Esophagus (tissue), 2 donors: ENCODE measurements around the gene TPPP. TPM values are rescaled to one million over a fixed set of nuclear protein-coding genes. Genes with fewer than 3 reads are reported as not detected.

Source experiments
- H3K27ac ChIP-seq, 2 donors: one replicate each; pipeline ENCODE4 v1.5.1; 2013; ENCODE audit warnings: low read depth in 2 of 2, mild to moderate bottlenecking in 2 of 2, inconsistent platforms in 1 of 2, low read length in 1 of 2, moderate library complexity in 1 of 2
- H3K27me3 ChIP-seq, 2 donors: one replicate each; pipeline ENCODE4 v1.6.1; 2013; ENCODE audit warnings: low read length in 2 of 2, control low read depth in 1 of 2, mild to moderate bottlenecking in 1 of 2; ENCODE audit not compliant: insufficient read depth in 2 of 2, control insufficient read depth in 1 of 2
- H3K36me3 ChIP-seq, 2 donors: one replicate each; pipeline ENCODE4 v1.6.1; 2013; ENCODE audit warnings: low read length in 1 of 2; ENCODE audit not compliant: control insufficient read depth in 2 of 2, insufficient read depth in 2 of 2
- H3K4me1 ChIP-seq, 2 donors: one replicate each; pipeline ENCODE4 v1.6.1; 2013; ENCODE audit warnings: low read length in 1 of 2; ENCODE audit not compliant: control insufficient read depth in 2 of 2, insufficient read depth in 2 of 2
- H3K4me3 ChIP-seq, 2 donors: one replicate each; pipeline ENCODE4 v1.5.1; 2013; ENCODE audit warnings: low read length in 2 of 2, mild to moderate bottlenecking in 2 of 2, low read depth in 1 of 2, moderate library complexity in 1 of 2
- H3K9me3 ChIP-seq, 2 donors: one replicate each; pipeline ENCODE4 v1.6.1; 2013; ENCODE audit warnings: mild to moderate bottlenecking in 2 of 2, low read depth in 1 of 2, low read length in 1 of 2, moderate library complexity in 1 of 2; ENCODE audit not compliant: control insufficient read depth in 2 of 2, insufficient read depth in 1 of 2
- WGBS, 2 donors: extraction: QIAGEN DNeasy Blood & Tissue Kit; methylation state at CpG; one replicate each; pipeline ENCODE4 v1.1.7; 2013; 5-methylcytosine and 5-hydroxymethylcytosine counted together
- polyA plus RNA-seq, 2 donors: library from polyadenylated mRNA; stranded (reverse); fragments of 200-250 nt; gene quantifications; one replicate each; pipeline ENCODE4 v1.2.3, GENCODE V29; 2013
- donor health status: healthy with polysubstance abuse.
- donor health status: Bipolar disorder and iron deficiency.

The TPPP gene
- polyA plus RNA-seq, 2 donors = 1.7 to 2.7 TPM

DNA sequence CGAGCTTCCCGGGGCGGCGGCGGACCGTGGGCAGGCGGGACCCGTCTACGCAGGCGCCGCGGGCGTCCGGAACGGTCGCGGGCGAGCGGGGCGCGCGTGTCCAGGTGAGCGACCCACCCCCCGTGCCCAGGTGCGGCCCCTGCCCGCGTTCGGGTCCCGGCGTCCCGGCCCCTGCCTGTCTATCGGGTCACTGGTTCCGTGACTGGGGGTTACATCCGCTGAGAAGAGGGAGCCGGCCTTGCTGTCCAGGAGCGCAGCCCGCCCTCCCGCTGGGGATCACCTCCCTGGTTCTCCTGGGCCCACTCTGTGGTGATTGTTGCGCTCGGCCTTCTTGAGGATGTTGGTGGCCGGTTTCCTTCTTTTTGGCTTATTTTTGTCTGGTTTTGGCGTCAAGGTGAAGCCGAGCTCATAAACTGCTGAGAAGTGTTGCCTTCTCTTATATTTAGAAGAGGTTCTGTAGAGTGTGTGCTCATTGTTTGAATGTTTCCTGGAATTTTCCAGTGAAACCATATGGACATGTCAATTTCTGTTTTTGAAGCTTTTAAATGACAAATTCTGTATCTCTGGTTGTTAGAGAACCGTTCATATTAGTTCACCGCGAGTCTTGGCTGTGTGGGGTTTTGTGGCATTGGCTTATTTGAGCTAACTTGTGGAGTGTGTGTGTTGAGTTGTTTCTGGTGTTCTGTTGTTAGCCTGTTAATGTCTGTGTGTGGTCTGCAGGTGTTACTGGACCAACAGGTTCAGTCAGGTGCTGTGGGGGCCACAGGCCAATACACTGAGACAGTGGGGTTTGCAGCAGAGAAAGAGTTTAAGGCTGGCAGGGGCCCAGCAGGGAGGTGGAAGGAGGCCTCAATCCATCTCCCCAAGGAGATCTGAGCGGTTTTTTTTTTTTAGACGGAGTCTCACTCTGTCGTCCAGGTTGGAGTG, 80.4 kb downstream of the TPPP start:
- H3K27me3 ChIP-seq = no peaks in the 10 kb centered on the region
- no peaks in the 10 kb centered on the region for H3K9me3 ChIP-seq
- peak overlapping the region; percentile 60 to 65 for H3K4me3 ChIP-seq
- H3K4me1 ChIP-seq = peaks cover 0 to 11% of the 10 kb centered on the region in 2 donors
- peaks cover 0 to 2% of the 10 kb centered on the region in 2 donors for H3K36me3 ChIP-seq
- 12 to 14% methylated on average over 43 to 49 of the region's 49 CpGs for WGBS, 2 donors
- peak overlapping the region; percentile 66 to 68 for H3K27ac ChIP-seq

DNA sequence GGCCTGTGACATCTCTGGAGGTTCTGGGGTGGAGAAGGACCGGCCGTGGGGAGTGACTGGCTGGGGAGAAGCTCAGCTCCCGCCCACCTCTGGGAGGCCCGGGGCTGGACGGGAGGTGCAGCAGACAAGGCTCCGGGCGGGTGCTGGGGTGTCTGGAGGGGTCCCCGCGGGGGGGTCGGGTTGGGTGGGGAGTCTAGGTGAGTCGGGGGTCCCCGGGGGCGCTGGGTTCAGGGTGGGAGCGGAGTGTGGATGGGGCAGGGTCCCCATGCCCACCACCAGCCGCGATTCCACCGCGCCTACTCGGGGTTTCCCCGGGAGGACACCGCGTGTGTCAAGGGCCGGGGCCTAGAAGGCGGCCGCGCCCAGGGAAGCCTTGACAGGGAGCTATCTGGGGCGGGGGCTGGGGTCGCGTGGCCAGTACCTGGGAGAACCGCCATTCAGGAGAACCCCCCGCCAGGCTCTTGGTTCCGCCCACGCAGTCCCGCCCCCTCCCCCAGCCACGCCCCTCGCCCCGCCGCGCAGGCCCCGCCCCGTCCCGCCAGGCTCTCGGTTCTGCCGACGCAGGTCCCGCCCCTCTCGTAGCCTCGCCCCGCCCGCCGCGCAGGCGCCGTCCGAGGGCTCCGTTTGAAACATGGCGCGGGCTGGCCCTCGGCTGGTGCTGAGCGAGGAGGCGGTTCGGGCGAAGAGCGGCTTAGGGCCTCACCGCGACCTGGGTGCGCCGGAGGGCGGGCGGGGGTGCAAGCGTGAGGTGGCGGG, 81.2 kb downstream of the TPPP start, which contains the start of gene CEP72:
TSS of gene CEP72 (plus strand) at position 610 of the 756 bp plus-strand sequence. CDS start at position 632, 22 bp downstream.
- H3K4me3 ChIP-seq = peak within 1 kb of the TSS; percentile 60 to 73
- WGBS, 2 donors = 1 to 2% methylated on average over 62 to 72 of the region's 72 CpGs
- no peaks in the 10 kb centered on the region for H3K9me3 ChIP-seq
- H3K27ac ChIP-seq = peak within 1 kb of the TSS; percentile 66 to 70
- peaks cover 0 to 11% of the 10 kb centered on the region in 2 donors for H3K4me1 ChIP-seq
- peaks cover 0 to 2% of the 10 kb centered on the region in 2 donors for H3K36me3 ChIP-seq
- H3K27me3 ChIP-seq = no peaks in the 10 kb centered on the region

DNA sequence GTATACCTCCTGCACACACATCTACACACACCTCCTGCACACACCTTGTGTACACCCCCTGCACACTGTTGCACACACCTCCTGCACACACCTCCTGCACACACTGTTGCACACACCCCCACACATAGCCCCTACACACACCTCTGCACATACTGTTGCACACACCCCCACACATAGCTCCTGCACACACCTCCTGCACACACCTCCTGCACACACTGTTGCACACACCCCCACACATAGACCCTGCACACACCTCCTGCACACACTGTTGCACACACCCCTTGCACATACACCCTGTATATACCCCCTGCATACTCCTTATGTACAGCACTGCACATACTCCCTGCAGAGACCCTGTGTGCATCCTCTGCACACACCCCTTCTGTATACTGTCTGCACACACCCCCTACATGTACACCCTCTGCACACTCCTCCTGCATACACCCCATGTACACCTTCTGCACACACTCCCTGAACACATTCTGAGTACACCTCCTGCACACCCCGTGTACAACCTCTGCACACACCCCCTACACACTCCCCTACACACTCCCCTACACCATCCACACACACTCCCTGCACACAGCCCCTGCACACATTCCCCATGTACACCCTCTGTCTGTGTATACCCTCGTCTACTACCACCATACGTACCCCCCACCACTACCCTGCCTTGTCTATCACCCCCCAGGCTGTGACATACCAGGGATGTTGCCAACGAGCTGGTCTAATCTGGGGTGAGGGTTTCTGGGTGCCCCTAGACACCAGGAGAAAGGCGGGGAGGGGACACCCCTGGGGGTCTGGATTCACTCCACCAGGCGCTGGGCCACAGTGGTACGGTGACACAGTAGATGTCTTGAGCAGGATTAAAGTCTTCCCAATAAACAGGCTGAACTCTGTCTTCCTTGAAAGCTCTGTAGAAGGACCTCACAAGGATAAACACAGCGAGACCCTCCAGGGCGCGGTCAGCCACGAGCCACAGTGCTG, 82.1 kb downstream of the TPPP start:
- H3K4me3 ChIP-seq = peak overlapping the region; percentile 60 to 73
- 36 to 38% methylated on average over 11 of the region's 11 CpGs for WGBS, 2 donors

DNA sequence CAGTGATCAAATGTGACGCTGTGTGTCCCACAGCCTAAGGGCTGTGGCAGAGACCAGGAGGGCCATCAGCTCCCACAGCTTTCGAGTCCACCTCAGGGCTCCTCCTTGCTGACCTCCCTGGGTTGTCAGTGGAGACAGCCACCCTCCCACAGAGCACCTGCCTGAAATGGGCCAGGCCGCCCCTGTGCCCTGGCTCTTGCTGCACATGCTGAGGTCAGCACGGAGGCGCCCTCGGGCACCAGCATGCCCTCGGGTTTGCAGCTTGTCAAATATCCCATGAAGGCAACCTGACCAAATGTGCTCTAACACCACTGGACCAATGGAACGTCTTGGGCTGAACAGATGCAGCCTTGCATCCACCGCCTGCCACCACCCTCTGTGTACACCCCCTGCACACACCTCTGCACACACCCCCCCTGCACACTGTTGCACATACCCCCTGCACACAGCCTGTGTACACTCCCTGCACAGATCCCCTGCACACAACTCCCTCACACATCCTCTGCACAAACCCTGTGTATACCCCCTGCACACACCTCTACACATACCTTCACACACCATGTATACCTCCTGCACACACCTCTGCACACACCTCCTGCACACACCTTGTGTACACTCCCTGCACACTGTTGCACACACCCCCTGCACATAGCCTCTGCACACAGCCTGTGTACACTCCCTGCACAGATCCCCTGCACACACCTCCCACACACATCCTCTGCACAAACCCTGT, 83.0 kb downstream of the TPPP start:
- Histone ChIP-seq H3K9me3 (no peaks in the 10 kb centered on the region), H3K36me3 (no peaks in the 10 kb centered on the region), H3K27me3 (no peaks in the 10 kb centered on the region), H3K4me1 (peaks cover 0 to 11% of the 10 kb centered on the region in 2 donors), H3K27ac (no peak overlapping the region), H3K4me3 (no peak overlapping the region)
- 87 to 89% methylated on average over 9 of the region's 9 CpGs for whole genome bisulfite sequencing, 2 donors

More for the DNA sequence above, 82.1 kb downstream of the TPPP start:
- Histone ChIP-seq H3K27ac (no peak overlapping the region), H3K36me3 (no peaks in the 10 kb centered on the region), H3K9me3 (no peaks in the 10 kb centered on the region), H3K4me1 (peaks cover 0 to 11% of the 10 kb centered on the region in 2 donors), H3K27me3 (no peaks in the 10 kb centered on the region)

Other genes with a start within 250 kb of the TPPP start
- gene SLC9A3, start 168.9 kb downstream of the TPPP start, polyA plus RNA-seq = 1 to 10 TPM; 1.9 to 4.4 TPM
- gene CEP72, start 81.0 kb downstream of the TPPP start, polyA plus RNA-seq = 1 to 10 TPM; 3.1 to 7.0 TPM
- 1 to 10 TPM; 2.6 to 5.2 TPM for gene ZDHHC11B, start 91.4 kb upstream of the TPPP start, polyA plus RNA-seq
- gene ZDHHC11, start 157.6 kb upstream of the TPPP start, polyA plus RNA-seq = 1 to 10 TPM; 2.4 to 4.0 TPM
- 10 to 100 TPM; 18.4 to 20.6 TPM for gene BRD9, start 199.4 kb upstream of the TPPP start, polyA plus RNA-seq
- 1 to 10 TPM; 4.3 to 6.6 TPM for gene TRIP13, start 199.5 kb upstream of the TPPP start, polyA plus RNA-seq